Erythroblast (primary cell): ENCODE results near the gene AMOTL1.

ENCODE experiments used
- GATA1 ChIP-seq: IDR thresholded peaks from 2 replicates; pipeline ENCODE4 v1.6.1; 2011; ENCODE audit warnings: low read depth, mild to moderate bottlenecking, control low read depth, low read length, moderate library complexity
- POLR2A ChIP-seq: IDR thresholded peaks from 2 replicates; pipeline ENCODE4 v1.6.1; 2011; ENCODE audit warnings: mild to moderate bottlenecking, low read length

DNA sequence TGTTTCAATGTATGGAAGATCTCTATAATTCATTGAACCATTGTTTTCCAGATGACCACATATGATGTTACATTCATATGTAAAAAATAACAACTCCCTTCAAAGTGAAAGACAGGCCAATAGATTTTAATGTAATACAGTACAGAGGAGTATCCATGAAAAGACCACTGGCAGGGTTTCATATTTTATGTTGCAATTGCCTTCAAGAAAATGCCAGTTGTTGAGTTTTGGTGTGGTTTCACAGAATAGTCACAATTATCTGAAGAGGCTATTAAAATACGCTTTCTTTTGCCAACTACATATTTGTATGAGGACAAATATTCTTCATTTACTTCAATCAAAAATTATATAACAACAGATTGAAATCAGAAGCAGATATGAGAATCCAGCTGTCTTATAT lies 14.3 kb downstream of the AMOTL1 start:
- TF ChIP-seq POLR2A (no peak), GATA1 (no peak)
